B cell (primary cell): ENCODE results near the gene RNF166. TPM values are rescaled to one million over a fixed set of nuclear protein-coding genes. Genes with fewer than 3 reads are reported as not detected.

Experiments
- ATAC-seq: fragments of 200-7000 bp; cut with Tn5 transposase; one replicate; pipeline ENCODE4 v1.10.0; 2021; ENCODE audit warnings: low read depth, mild to moderate bottlenecking, moderate number of reproducible peaks, moderate library complexity
- CTCF ChIA-PET: fragments of 350-600 bp; sonication (Branson Sonifier 250); formaldehyde crosslinking; loops from one replicate; lab custom pipeline; 2021; ENCODE audit warnings: antibody characterized with exemption, inconsistent platforms; lab: Charles Lee
- POLR2A ChIA-PET: fragments of 350-600 bp; sonication (Branson Sonifier 250); formaldehyde crosslinking; loops from one replicate; lab custom pipeline; 2021; ENCODE audit warnings: antibody characterized with exemption; lab: Charles Lee
- DNase-seq: peaks from one replicate; pipeline ENCODE4 v3.0.0; 2013
- H2AFZ ChIP-seq: 2 replicates; pipeline ENCODE4 v1.6.1; 2012; ENCODE audit warnings: mild to moderate bottlenecking, low read depth, low read length; ENCODE audit not compliant: insufficient read depth, poor library complexity, severe bottlenecking
- H3K27ac ChIP-seq, 2 donors: 1 replicate in 1 of 2; 2 replicates in 1 of 2; pipeline ENCODE4 v1.5.1; 2012 to 2013; ENCODE audit warnings: low read length in 2 of 2, mild to moderate bottlenecking in 2 of 2, moderate library complexity in 1 of 2
- H3K27me3 ChIP-seq, 4 experiments: fragments of 200-600 bp in 1 of 4; sonication (generic) in 1 of 4; replicated peaks in 1 of 4; 1 replicate in 2 of 4; 2 replicates in 2 of 4; pipeline versions ENCODE4 v1.6.1 to v1.7.0; 2013 to 2016; ENCODE audit warnings: low read length in 3 of 4, mild to moderate bottlenecking in 2 of 4, mixed read lengths in 1 of 4, moderate library complexity in 1 of 4; ENCODE audit not compliant: insufficient read depth in 4 of 4, control insufficient read depth in 3 of 4; ENCODE audit errors: control extremely low read depth in 1 of 4
- H3K36me3 ChIP-seq, 2 experiments: replicated peaks in 1 of 2; 1 replicate in 1 of 2; 2 replicates in 1 of 2; pipeline versions ENCODE4 v1.6.1 to v1.7.1; 2013; ENCODE audit warnings: low read length in 1 of 2; ENCODE audit not compliant: insufficient read depth in 2 of 2, control insufficient read depth in 1 of 2; ENCODE audit errors: control extremely low read depth in 1 of 2, extremely low read depth in 1 of 2
- H3K4me1 ChIP-seq, 2 donors: fragments of 200-600 bp in 1 of 2; sonication (generic) in 1 of 2; 1 replicate in 1 of 2; 2 replicates in 1 of 2; pipeline versions ENCODE4 v1.5.1 to v1.6.1; 2013 to 2017; ENCODE audit warnings: low read length in 2 of 2; ENCODE audit not compliant: control insufficient read depth in 2 of 2, insufficient read depth in 2 of 2
- H3K4me2 ChIP-seq: replicated peaks from 2 replicates; pipeline ENCODE3; 2012; ENCODE audit warnings: mild to moderate bottlenecking, low read depth, low read length; ENCODE audit not compliant: poor library complexity, severe bottlenecking
- H3K4me3 ChIP-seq, 5 experiments: fragments of 200-600 bp in 1 of 5; sonication (generic) in 1 of 5; 1 replicate in 3 of 5; 2 replicates in 2 of 5; pipeline versions ENCODE4 v1.5.1 to v1.7.0; 2011 to 2016; ENCODE audit warnings: low read length in 4 of 5, mild to moderate bottlenecking in 4 of 5, low read depth in 2 of 5, control low read depth in 1 of 5, moderate library complexity in 1 of 5; ENCODE audit not compliant: insufficient read depth in 1 of 5; ENCODE audit errors: control extremely low read depth in 1 of 5, extremely low read depth in 1 of 5
- H3K79me2 ChIP-seq: fragments of 200-600 bp; sonication (generic); one replicate; pipeline ENCODE4 v1.6.0; 2016; ENCODE audit warnings: low read length; ENCODE audit not compliant: control insufficient read depth, insufficient read depth
- H3K9ac ChIP-seq: fragments of 200-600 bp; sonication (generic); 2 replicates; pipeline ENCODE4 v1.6.1; 2017; ENCODE audit warnings: mild to moderate bottlenecking, low read length, moderate library complexity
- H3K9me3 ChIP-seq, 3 donors: one replicate each; pipeline versions ENCODE4 v1.6.1 to v1.7.1; 2013; ENCODE audit warnings: low read length in 2 of 3; ENCODE audit not compliant: control insufficient read depth in 2 of 3, insufficient read depth in 1 of 3; ENCODE audit errors: control extremely low read depth in 1 of 3
- H4K20me1 ChIP-seq: 2 replicates; pipeline ENCODE4 v1.6.0; 2012; ENCODE audit warnings: mild to moderate bottlenecking, low read length; ENCODE audit not compliant: insufficient read depth, control insufficient read depth, poor library complexity, severe bottlenecking
- H3K27ac Mint-ChIP-seq: one replicate; pipeline ENCODE4 v1.8.0; 2021; ENCODE audit warnings: mixed read lengths
- H3K27me3 Mint-ChIP-seq: one replicate; pipeline ENCODE4 v1.8.0; 2021; ENCODE audit warnings: mixed read lengths
- H3K4me1 Mint-ChIP-seq: one replicate; pipeline ENCODE4 v1.8.0; 2021; ENCODE audit warnings: mixed read lengths
- H3K4me3 Mint-ChIP-seq: one replicate; pipeline ENCODE4 v1.8.0; 2021; ENCODE audit warnings: mixed read lengths
- H3K9me3 Mint-ChIP-seq: one replicate; pipeline ENCODE4 v1.8.0; 2022; ENCODE audit warnings: mixed read lengths; ENCODE audit not compliant: insufficient read depth
- EZH2 ChIP-seq: IDR thresholded peaks from 2 replicates; pipeline ENCODE4 v1.6.1; 2012; ENCODE audit warnings: borderline replicate concordance, low read depth, mild to moderate bottlenecking, moderate library complexity, low read length; ENCODE audit not compliant: insufficient read depth, poor library complexity, severe bottlenecking
- WGBS: methylation state at CpG from one replicate; pipeline ENCODE4 v1.1.5; 2013; ENCODE audit warnings: missing lambda C conversion rate; ENCODE audit not compliant: insufficient coverage; 5-methylcytosine and 5-hydroxymethylcytosine counted together
- intact Hi-C: fragments of 100-400 bp; cut with micrococcal nuclease; formaldehyde crosslinking; loops from one replicate; pipeline ENCODE4 v1.10.0; 2022
- polyA plus RNA-seq: library from polyadenylated mRNA; depleted of rRNA; stranded (reverse); fragments of >200 nt; gene quantifications from 2 replicates; pipeline ENCODE4 v1.2.3, GENCODE V29; 2012
- total RNA-seq, 2 donors: library from RNA; stranded (reverse); fragments of 120-200 nt in 1 of 2; gene quantifications; 1 replicate in 1 of 2; 2 replicates in 1 of 2; pipeline versions ENCODE4 v1.2.3 to v1.2.4, GENCODE V29; 2013 to 2022
- TF ChIP-seq, protein P1 (sequence below): fragments of 200-600 bp; IDR thresholded peaks from one replicate; pipeline ENCODE4 v1.8.0; 2022; ENCODE audit warnings: antibody characterized with exemption, mild to moderate bottlenecking

The RNF166 gene
- total and polyA plus RNA-seq, 2 donors (not counting 1 experiment from before 2014, with no cell fraction given) = 64.1 to 65.0 TPM

DNA sequence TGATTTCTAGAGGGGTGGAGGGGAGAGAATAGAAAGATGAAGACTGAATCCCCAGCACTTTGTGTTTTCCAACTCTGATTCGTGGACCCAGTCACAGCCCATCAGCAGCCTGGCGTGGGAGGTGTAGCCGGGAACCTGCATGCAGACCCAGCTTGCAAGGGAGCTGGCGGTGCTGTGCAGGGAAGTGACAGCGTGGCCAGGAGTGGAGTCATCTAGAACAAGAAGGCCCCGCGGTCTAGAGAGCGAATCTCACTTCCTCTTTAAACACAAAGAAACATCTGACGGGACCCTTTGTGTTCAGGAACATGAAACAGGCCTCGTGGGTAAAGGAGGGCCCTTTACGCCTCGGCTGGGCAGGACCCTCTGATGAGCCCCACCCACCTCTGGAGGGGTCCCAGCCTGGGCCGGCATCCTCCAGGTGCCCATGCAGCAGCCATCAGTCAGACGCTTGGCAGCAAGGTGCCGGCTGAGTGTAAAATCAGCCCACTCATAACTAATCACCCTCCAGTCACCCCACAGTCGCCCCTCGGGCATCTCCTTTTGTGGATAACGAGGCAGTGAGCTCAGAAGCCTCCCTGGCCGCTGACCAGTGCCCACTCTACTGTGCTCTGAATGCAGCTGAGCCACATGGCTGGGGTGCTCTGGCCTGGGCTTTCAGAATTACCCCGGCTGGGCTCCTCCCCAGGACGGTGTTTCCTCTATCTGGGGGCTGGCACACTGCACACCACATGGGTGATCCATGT is 24.3 kb downstream of the RNF166 start:
- 8% methylated on average over 20 of the region's 21 CpGs for WGBS
- Histone ChIP-seq H3K4me2 (peak overlapping the region; percentile 91), H3K36me3 (peaks cover 0 to 30% of the 10 kb centered on the region in 2 experiments), H3K9ac (peak overlapping the region; percentile 53), H3K79me2 (peaks cover 44% of the 10 kb centered on the region), H3K27me3 (no peaks in the 10 kb centered on the region), H3K4me1 (peaks cover 36 to 56% of the 10 kb centered on the region in 2 donors), H2AFZ (peak overlapping the region; percentile 62), H4K20me1 (peaks cover 51% of the 10 kb centered on the region), H3K9me3 (no peaks in the 10 kb centered on the region), H3K4me3 (peak overlapping the region in 4 of 5 experiments; percentile 12 to 46 (median 38)), H3K27ac (peak overlapping the region; percentile 83 to 91)
- ATAC-seq = peak; percentile 70
- TF ChIP-seq, protein P1, sequence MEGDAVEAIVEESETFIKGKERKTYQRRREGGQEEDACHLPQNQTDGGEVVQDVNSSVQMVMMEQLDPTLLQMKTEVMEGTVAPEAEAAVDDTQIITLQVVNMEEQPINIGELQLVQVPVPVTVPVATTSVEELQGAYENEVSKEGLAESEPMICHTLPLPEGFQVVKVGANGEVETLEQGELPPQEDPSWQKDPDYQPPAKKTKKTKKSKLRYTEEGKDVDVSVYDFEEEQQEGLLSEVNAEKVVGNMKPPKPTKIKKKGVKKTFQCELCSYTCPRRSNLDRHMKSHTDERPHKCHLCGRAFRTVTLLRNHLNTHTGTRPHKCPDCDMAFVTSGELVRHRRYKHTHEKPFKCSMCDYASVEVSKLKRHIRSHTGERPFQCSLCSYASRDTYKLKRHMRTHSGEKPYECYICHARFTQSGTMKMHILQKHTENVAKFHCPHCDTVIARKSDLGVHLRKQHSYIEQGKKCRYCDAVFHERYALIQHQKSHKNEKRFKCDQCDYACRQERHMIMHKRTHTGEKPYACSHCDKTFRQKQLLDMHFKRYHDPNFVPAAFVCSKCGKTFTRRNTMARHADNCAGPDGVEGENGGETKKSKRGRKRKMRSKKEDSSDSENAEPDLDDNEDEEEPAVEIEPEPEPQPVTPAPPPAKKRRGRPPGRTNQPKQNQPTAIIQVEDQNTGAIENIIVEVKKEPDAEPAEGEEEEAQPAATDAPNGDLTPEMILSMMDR = no peak
- no peak for TF ChIP-seq EZH2
- Mint-ChIP-seq H3K4me3 (peak overlapping the region; percentile 87), H3K27me3 (no peaks in the 10 kb centered on the region), H3K4me1 (peaks cover 43% of the 10 kb centered on the region), H3K9me3 (no peaks in the 10 kb centered on the region), H3K27ac (peak overlapping the region; percentile 97)
- ChIA-PET CTCF (interaction anchor here (0.7 to 3.4 kb wide), 12 partner anchors 11 to 434 kb away, joined by 3 to 14 read pairs (median 5); no protein-coding TSS in a partner anchor), POLR2A (interaction anchor here (0.8 to 2.2 kb wide), 7 partner anchors 10 to 49 kb away, joined by 3 to 14 read pairs (median 4); partner anchors contain the start of genes CYBA and MVD)
- intact Hi-C loops = loop anchor here (1.0 to 10.0 kb wide), 5 partner anchors 19 to 883 kb away; partner anchors contain the start of genes CTU2, CYBA, MVD and RNF166
- DNase-seq = peak; percentile 91
